Fibroblast of the aortic adventitia (primary cell): ENCODE results near the gene SYT14. TPM values are rescaled to one million over a fixed set of nuclear protein-coding genes. Genes with fewer than 3 reads are reported as not detected.

Experiments
- DNase-seq: peaks from one replicate; pipeline ENCODE4 v3.0.0-alpha.2; 2010; ENCODE audit warnings: low read depth
- H3K4me3 ChIP-seq: 2 replicates; pipeline ENCODE4 v1.5.1; 2011; ENCODE audit warnings: low read depth, mild to moderate bottlenecking, control low read depth, low read length, moderate library complexity
- total RNA-seq: library from RNA; depleted of rRNA; stranded (reverse); fragments of >200 nt; gene quantifications from 2 replicates; pipeline ENCODE4 v1.2.3, GENCODE V29; 2012; ENCODE audit warnings: low replicate concordance
- TF ChIP-seq, protein P1 (sequence below): IDR thresholded peaks from 2 replicates; pipeline ENCODE4 v1.5.1; 2011; ENCODE audit warnings: mild to moderate bottlenecking, low read length, control low read depth, inconsistent platforms; ENCODE audit not compliant: insufficient read depth

Gene SYT14
- total RNA-seq, 1 donor = 35.0 TPM

DNA sequence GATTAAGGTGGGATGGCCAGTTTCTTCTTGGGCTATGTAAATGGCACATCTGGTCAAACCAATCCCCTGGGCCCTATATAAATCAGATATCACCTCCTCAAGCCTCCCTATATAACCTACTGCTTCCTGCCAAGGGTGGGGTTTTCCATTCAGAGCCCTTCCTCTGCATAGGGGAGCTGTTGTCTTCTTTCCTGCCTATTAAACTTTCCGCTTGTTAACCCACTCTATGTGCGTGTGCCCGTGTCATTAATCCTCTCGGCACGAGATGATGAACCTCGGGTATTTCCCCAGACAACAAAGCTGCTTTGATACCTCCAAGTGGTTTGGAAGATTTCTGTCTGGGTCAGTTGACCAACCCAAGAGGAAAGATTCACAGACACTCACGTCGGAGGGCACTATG, 275.3 kb downstream of the SYT14 start:
- no peak overlapping the region for H3K4me3 ChIP-seq
- DNase-seq = no peak
- TF ChIP-seq, protein P1, sequence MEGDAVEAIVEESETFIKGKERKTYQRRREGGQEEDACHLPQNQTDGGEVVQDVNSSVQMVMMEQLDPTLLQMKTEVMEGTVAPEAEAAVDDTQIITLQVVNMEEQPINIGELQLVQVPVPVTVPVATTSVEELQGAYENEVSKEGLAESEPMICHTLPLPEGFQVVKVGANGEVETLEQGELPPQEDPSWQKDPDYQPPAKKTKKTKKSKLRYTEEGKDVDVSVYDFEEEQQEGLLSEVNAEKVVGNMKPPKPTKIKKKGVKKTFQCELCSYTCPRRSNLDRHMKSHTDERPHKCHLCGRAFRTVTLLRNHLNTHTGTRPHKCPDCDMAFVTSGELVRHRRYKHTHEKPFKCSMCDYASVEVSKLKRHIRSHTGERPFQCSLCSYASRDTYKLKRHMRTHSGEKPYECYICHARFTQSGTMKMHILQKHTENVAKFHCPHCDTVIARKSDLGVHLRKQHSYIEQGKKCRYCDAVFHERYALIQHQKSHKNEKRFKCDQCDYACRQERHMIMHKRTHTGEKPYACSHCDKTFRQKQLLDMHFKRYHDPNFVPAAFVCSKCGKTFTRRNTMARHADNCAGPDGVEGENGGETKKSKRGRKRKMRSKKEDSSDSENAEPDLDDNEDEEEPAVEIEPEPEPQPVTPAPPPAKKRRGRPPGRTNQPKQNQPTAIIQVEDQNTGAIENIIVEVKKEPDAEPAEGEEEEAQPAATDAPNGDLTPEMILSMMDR = no peak

DNA sequence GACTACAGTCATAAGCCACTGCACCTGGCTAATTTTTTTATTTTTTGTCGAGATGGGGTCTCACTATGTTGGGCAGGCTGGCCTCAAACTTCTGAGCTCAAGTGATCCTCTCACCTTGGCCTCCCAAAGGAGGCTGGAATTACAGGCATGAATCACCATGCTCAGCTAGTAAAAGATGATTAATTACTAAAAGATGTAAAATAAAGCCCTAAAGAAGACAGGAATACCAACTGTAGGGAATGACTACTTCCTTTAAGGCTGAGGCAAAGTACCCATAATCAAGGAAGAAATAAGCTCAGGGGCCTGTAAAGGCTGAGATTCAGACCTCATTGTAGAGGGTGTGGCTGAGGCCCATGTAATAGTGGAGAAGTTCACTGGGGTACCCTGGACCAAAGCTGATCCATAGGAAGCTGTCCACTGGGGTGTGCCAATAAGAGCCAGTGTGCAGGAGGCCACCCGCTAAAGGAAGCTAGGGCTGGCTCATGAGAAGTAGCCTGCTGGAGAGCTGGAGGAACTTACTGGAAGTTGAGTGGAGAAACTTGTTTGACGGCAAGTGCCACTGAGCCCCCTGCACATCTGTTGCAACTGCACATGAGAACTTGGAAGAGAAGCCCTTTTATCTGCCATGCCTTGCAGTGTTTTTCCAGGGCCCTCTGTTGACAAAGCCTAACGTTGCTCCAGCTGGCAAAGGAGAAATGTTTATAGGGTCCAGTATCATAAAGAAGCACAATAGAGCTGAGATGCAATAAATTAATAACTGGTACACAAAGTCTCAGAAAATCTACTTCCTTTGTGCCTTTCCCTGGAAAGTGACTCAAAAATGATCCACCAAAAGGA, 276.8 kb downstream of the SYT14 start:
- no peak overlapping the region for H3K4me3 ChIP-seq
- DNase-seq = no peak
- TF ChIP-seq, protein P1 = no peak

DNA sequence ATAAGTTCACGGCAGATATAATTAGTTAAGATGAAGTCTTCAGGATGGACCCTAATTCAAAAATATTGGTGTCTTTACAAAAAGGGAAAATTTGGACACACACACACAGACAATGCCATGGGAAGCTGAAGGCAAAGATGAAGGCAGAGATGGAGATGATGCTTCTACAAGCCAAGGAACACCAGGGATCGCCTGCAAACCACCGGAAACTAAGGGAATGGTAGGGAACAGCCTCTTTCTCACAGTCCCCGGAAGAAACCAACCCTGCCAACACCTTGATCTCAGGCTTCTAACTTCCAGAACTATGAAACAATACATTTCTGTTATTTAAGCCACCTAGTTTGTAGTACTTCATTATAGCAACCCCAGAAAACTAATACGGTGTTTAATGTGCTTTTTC, 279.5 kb downstream of the SYT14 start:
- no peak for DNase-seq
- no peak overlapping the region for H3K4me3 ChIP-seq
- TF ChIP-seq, protein P1 = no peak

DNA sequence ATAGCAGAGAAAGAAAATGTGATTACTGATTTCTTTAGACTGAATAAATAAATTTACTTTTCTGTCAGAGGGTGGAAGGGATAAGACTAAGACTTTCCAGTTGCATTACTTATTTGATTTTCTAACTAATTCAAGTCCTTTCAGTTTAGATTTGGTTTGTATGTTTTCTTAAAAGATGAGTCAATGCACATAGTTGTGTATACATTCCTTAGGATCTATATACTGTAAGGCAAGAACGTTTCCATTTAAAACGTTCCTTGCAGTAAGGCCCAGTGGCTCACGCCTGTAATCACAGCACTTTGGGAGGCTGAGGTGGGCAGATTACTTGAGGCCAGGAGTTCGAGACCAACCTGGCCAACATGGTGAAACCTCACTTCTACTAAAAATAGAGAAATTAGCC, 280.0 kb downstream of the SYT14 start:
- no peak for DNase-seq
- H3K4me3 ChIP-seq = no peak overlapping the region
- TF ChIP-seq, protein P1 = no peak

Other genes with a start within 250 kb of the SYT14 start
- 6.3 and 33.3 TPM in 2 replicates for gene HSD11B1, start 233.4 kb upstream of the SYT14 start, total RNA-seq
- 0.65 TPM in 1 of 2 replicates, not detected in the other for gene TRAF3IP3, start 182.2 kb upstream of the SYT14 start, total RNA-seq
- 2.4 and 3.6 TPM in 2 replicates for gene C1orf74, start 153.7 kb upstream of the SYT14 start, total RNA-seq
- gene IRF6, start 132.1 kb upstream of the SYT14 start, total RNA-seq = 3.1 TPM in 1 of 2 replicates, not detected in the other
- 11.2 and 32.6 TPM in 2 replicates for gene UTP25, start 110.2 kb upstream of the SYT14 start, total RNA-seq